ENCODE measurements around the gene CLIC1. TPM values are rescaled to one million over a fixed set of nuclear protein-coding genes. Genes with fewer than 3 reads are reported as not detected.

Gene CLIC1
- total RNA-seq, 2 donors from 2014 or later = 222 to 251 TPM

GRCh38 chr6:31723245-31723979, 12.9 kb downstream of the CLIC1 start, which contains the start of gene MPIG6B:
Gene MPIG6B (plus strand): TSS chr6:31723373. CDS start chr6:31723384, 11 bp downstream.
- ATAC-seq (ENCODE audit: insufficient number of reproducible peaks, low FRiP score, low read depth) (no peak), DNase-seq (ENCODE audit: low spot score) (no peak)
- Histone ChIP-seq H3K9me3 (no peaks in the 10 kb centered on the region), H3K4me3 (no peak within 1 kb of the TSS), H3K27me3 (replicated peaks; ENCODE audit: insufficient read depth) (no peaks in the 10 kb centered on the region), H3K27ac (no peak within 1 kb of the TSS), H3K36me3 (peaks cover 26% of the 10 kb centered on the region), H3K4me1 (ENCODE audit: control insufficient read depth in 1 of 2, low read depth in 2 of 2) (peaks cover 8 to 15% of the 10 kb centered on the region in 2 donors)
- TF ChIP-seq, protein P1, sequence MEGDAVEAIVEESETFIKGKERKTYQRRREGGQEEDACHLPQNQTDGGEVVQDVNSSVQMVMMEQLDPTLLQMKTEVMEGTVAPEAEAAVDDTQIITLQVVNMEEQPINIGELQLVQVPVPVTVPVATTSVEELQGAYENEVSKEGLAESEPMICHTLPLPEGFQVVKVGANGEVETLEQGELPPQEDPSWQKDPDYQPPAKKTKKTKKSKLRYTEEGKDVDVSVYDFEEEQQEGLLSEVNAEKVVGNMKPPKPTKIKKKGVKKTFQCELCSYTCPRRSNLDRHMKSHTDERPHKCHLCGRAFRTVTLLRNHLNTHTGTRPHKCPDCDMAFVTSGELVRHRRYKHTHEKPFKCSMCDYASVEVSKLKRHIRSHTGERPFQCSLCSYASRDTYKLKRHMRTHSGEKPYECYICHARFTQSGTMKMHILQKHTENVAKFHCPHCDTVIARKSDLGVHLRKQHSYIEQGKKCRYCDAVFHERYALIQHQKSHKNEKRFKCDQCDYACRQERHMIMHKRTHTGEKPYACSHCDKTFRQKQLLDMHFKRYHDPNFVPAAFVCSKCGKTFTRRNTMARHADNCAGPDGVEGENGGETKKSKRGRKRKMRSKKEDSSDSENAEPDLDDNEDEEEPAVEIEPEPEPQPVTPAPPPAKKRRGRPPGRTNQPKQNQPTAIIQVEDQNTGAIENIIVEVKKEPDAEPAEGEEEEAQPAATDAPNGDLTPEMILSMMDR (IDR thresholded peaks at IDR 0.05) = no peak

- peaks cover 0 to 3% of the 10 kb centered on the region in 2 donors for H3K4me1 ChIP-seq (ENCODE audit: control insufficient read depth in 1 of 2, low read depth in 2 of 2)
- no peak overlapping the region for H3K4me3 ChIP-seq
- DNase-seq (ENCODE audit: low spot score) (no peak), ATAC-seq (ENCODE audit: insufficient number of reproducible peaks, low FRiP score, low read depth) (no peak)
- TF ChIP-seq, protein P1 (IDR thresholded peaks at IDR 0.05) = no peak
- H3K27me3 ChIP-seq (replicated peaks; ENCODE audit: insufficient read depth) = no peaks in the 10 kb centered on the region
- peaks cover 17% of the 10 kb centered on the region for H3K36me3 ChIP-seq
- H3K9me3 ChIP-seq = no peaks in the 10 kb centered on the region
- no peak overlapping the region for H3K27ac ChIP-seq
Measured at GRCh38 chr6:31722173-31722572, 14.2 kb downstream of the CLIC1 start.

GRCh38 chr6:31721351-31722020, 14.8 kb downstream of the CLIC1 start, which contains the start of gene LY6G6C:
Gene LY6G6C (minus strand): TSS chr6:31721746. CDS start chr6:31721679, 67 bp downstream.
- DNase-seq (ENCODE audit: low spot score) (no peak), ATAC-seq (ENCODE audit: insufficient number of reproducible peaks, low FRiP score, low read depth) (no peak)
- no peaks in the 10 kb centered on the region for H3K4me1 ChIP-seq (ENCODE audit: control insufficient read depth in 1 of 2, low read depth in 2 of 2)
- H3K4me3 ChIP-seq = no peak within 1 kb of the TSS
- TF ChIP-seq, protein P1 (IDR thresholded peaks at IDR 0.05) = no peak
- H3K27me3 ChIP-seq (replicated peaks; ENCODE audit: insufficient read depth) = no peaks in the 10 kb centered on the region
- H3K9me3 ChIP-seq = no peaks in the 10 kb centered on the region
- no peak within 1 kb of the TSS for H3K27ac ChIP-seq
- peaks cover 10% of the 10 kb centered on the region for H3K36me3 ChIP-seq

DNA sequence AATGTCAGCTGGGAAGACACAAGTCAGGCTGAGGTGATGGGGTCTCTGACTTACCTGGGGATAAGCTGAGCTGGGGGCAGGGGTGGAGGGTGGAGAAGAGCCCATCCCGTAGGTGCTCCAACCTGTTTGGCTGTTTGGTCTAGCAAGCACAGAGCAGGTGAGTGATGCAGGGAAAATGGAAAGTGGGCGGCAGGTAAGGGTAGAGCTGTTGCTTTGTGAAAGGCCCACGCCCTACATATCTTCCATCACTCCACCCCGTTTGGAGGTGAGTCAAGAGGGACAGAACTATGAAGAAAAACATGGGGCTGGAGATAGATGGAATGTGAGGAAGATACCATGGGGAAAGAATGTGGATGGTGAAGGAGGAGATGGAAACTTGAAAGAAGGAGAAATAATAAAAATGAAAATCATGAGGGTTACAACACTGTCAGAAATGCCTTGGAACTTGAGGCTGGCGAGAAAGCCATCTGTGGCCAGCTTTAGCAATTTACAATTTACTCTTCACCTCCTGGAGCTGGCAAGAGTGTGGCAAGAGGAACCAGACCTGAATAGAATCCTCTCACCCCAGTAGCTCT, 16.0 kb downstream of the CLIC1 start:
- Histone ChIP-seq H3K4me3 (no peak overlapping the region), H3K9me3 (no peaks in the 10 kb centered on the region), H3K27me3 (replicated peaks; ENCODE audit: insufficient read depth) (no peaks in the 10 kb centered on the region), H3K27ac (no peak overlapping the region), H3K36me3 (no peaks in the 10 kb centered on the region), H3K4me1 (ENCODE audit: control insufficient read depth in 1 of 2, low read depth in 2 of 2) (no peaks in the 10 kb centered on the region)
- TF ChIP-seq, protein P1 (IDR thresholded peaks at IDR 0.05) = no peak
- ATAC-seq (ENCODE audit: insufficient number of reproducible peaks, low FRiP score, low read depth) (no peak), DNase-seq (ENCODE audit: low spot score) (no peak)

GRCh38 chr6:31719001-31719400, 17.3 kb downstream of the CLIC1 start:
- H3K36me3 ChIP-seq = no peaks in the 10 kb centered on the region
- TF ChIP-seq, protein P1 (IDR thresholded peaks at IDR 0.05) = no peak
- H3K9me3 ChIP-seq = no peaks in the 10 kb centered on the region
- H3K27me3 ChIP-seq (replicated peaks; ENCODE audit: insufficient read depth) = no peaks in the 10 kb centered on the region
- ATAC-seq (ENCODE audit: insufficient number of reproducible peaks, low FRiP score, low read depth) (no peak), DNase-seq (ENCODE audit: low spot score) (no peak)
- H3K4me1 ChIP-seq (ENCODE audit: control insufficient read depth in 1 of 2, low read depth in 2 of 2) = no peaks in the 10 kb centered on the region
- no peak overlapping the region for H3K4me3 ChIP-seq
- H3K27ac ChIP-seq = no peak overlapping the region

Measured in thoracic aorta (tissue), 2 donors.